ENCODE measurements around the gene RCL1.

- no peak for TF ChIP-seq ZFP30 (CRISPR knock-in tag; IDR thresholded peaks at IDR 0.05)
- TF ChIP-seq RARB (CRISPR knock-in tag; IDR thresholded peaks at IDR 0.05) = no peak
- TF ChIP-seq SNAI2 (CRISPR knock-in tag; IDR thresholded peaks at IDR 0.05) = no peak
- no peak for TF ChIP-seq ZFP3 (CRISPR knock-in tag; IDR thresholded peaks at IDR 0.05)
- no peak for TF ChIP-seq CSDC2 (CRISPR knock-in tag; IDR thresholded peaks at IDR 0.05)
Observed at GRCh38 chr9:4764033-4764432, 28.7 kb upstream of the RCL1 start.
